AG09309 (cell line): Measurements from ENCODE around the gene PNO1.

Experiments
- DNase-seq: peaks from one replicate; pipeline ENCODE4 v3.0.0-alpha.2; 2010; ENCODE audit warnings: low read depth
- H3K4me3 ChIP-seq: 2 replicates; pipeline ENCODE4 v1.5.1; 2011; ENCODE audit warnings: mild to moderate bottlenecking, low read depth, low read length, moderate library complexity; ENCODE audit not compliant: control insufficient read depth
- CTCF ChIP-seq: IDR thresholded peaks from 2 replicates; pipeline ENCODE4 v1.5.1; 2011; ENCODE audit warnings: mild to moderate bottlenecking, low read depth, low read length, inconsistent platforms; ENCODE audit not compliant: insufficient read depth, control insufficient read depth; ENCODE audit errors: missing control alignments

The PNO1 gene

GRCh38 chr2:68200157-68200787, 42.6 kb downstream of the PNO1 start:
- DNase-seq: no peak
- no peak overlapping the region for H3K4me3 ChIP-seq
- no peak for TF ChIP-seq CTCF

GRCh38 chr2:68203587-68203986, 45.9 kb downstream of the PNO1 start:
- no peak for TF ChIP-seq CTCF
- DNase-seq: no peak
- H3K4me3 ChIP-seq: no peak overlapping the region

- no peak for TF ChIP-seq CTCF
- no peak for DNase-seq
These were observed 49.1 kb downstream of the PNO1 start for GRCh38 chr2:68206793-68207192.

GRCh38 chr2:68214381-68214780, 56.7 kb downstream of the PNO1 start:
- H3K4me3 ChIP-seq: no peak overlapping the region
- no peak for TF ChIP-seq CTCF
- no peak for DNase-seq

More at GRCh38 chr2:68206793-68207192, 49.1 kb downstream of the PNO1 start:
- no peak overlapping the region for H3K4me3 ChIP-seq

GRCh38 chr2:68216454-68217310, 59.0 kb downstream of the PNO1 start:
- no peak overlapping the region for H3K4me3 ChIP-seq
- DNase-seq: no peak
- TF ChIP-seq CTCF: no peak

- TF ChIP-seq CTCF: no peak
- H3K4me3 ChIP-seq: no peak overlapping the region
- no peak for DNase-seq
These were observed 60.0 kb downstream of the PNO1 start for GRCh38 chr2:68217729-68218128.
